Measurements from ENCODE around the gene ABCB10. TPM values are rescaled to one million over a fixed set of nuclear protein-coding genes. Genes with fewer than 3 reads are reported as not detected.

Gene ABCB10
- total RNA-seq, 1 experiment from 2014 or later: 20.0 TPM

- Histone ChIP-seq H3K27ac (ENCODE audit: low read depth, low read length, poor library complexity, severe bottlenecking) (no peak overlapping the region), H3K4me3 (ENCODE audit: low read depth, low read length, poor library complexity, severe bottlenecking) (no peak overlapping the region), H3K36me3 (ENCODE audit: insufficient read depth, low read length, poor library complexity, severe bottlenecking) (peaks cover 29% of the 10 kb centered on the region), H3K4me1 (ENCODE audit: insufficient read depth, low read length, poor library complexity, severe bottlenecking) (no peaks in the 10 kb centered on the region), H3K27me3 (replicated peaks; ENCODE audit: insufficient read depth, low read depth, low read length, poor library complexity) (no peaks in the 10 kb centered on the region), H3K9me3 (ENCODE audit: low read depth, low read length, poor library complexity, severe bottlenecking) (no peaks in the 10 kb centered on the region)
- no peak for DNase-seq (ENCODE audit: low spot score)
- ChIA-PET POLR2A (ENCODE audit: low non-redundant PET) (no interaction called here), CTCF (no interaction called here)
- TF ChIP-seq EZH2 (IDR thresholded peaks at IDR 0.05; ENCODE audit: borderline replicate concordance, low read depth, low read length, poor library complexity, severe bottlenecking): no peak
- TF ChIP-seq CTCF (conservative IDR thresholded peaks at IDR 0.05; ENCODE audit: low read depth, low read length): no peak
- BruUV-seq (replicated peaks): no TSS peak
- intact Hi-C loops (cut with micrococcal nuclease; ENCODE audit: unreplicated experiment): no loop called here
Observed at GRCh38 chr1:229474509-229474908, 84.0 kb downstream of the ABCB10 start.

- TF ChIP-seq EZH2 (IDR thresholded peaks at IDR 0.05; ENCODE audit: borderline replicate concordance, low read depth, low read length, poor library complexity, severe bottlenecking) (no peak), CTCF (conservative IDR thresholded peaks at IDR 0.05; ENCODE audit: low read depth, low read length) (no peak)
- ChIA-PET CTCF (no interaction called here), POLR2A (ENCODE audit: low non-redundant PET) (no interaction called here)
- Histone ChIP-seq H3K27ac (ENCODE audit: low read depth, low read length, poor library complexity, severe bottlenecking) (no peak overlapping the region), H3K27me3 (replicated peaks; ENCODE audit: insufficient read depth, low read depth, low read length, poor library complexity) (no peaks in the 10 kb centered on the region), H3K4me3 (ENCODE audit: low read depth, low read length, poor library complexity, severe bottlenecking) (no peak overlapping the region), H3K4me1 (ENCODE audit: insufficient read depth, low read length, poor library complexity, severe bottlenecking) (no peaks in the 10 kb centered on the region), H3K36me3 (ENCODE audit: insufficient read depth, low read length, poor library complexity, severe bottlenecking) (peaks cover 37% of the 10 kb centered on the region), H3K9me3 (ENCODE audit: low read depth, low read length, poor library complexity, severe bottlenecking) (no peaks in the 10 kb centered on the region)
- no TSS peak for BruUV-seq (replicated peaks)
- intact Hi-C loops (cut with micrococcal nuclease; ENCODE audit: unreplicated experiment): no loop called here
- DNase-seq (ENCODE audit: low spot score): no peak
Observed at GRCh38 chr1:229471175-229471574, 87.3 kb downstream of the ABCB10 start.

- intact Hi-C loops (cut with micrococcal nuclease; ENCODE audit: unreplicated experiment): no loop called here
- H3K27me3 ChIP-seq (replicated peaks; ENCODE audit: insufficient read depth, low read depth, low read length, poor library complexity): no peaks in the 10 kb centered on the region
- no peak overlapping the region for H3K4me3 ChIP-seq (ENCODE audit: low read depth, low read length, poor library complexity, severe bottlenecking)
- TF ChIP-seq EZH2 (IDR thresholded peaks at IDR 0.05; ENCODE audit: borderline replicate concordance, low read depth, low read length, poor library complexity, severe bottlenecking) (no peak), CTCF (conservative IDR thresholded peaks at IDR 0.05; ENCODE audit: low read depth, low read length) (no peak)
- no peaks in the 10 kb centered on the region for H3K4me1 ChIP-seq (ENCODE audit: insufficient read depth, low read length, poor library complexity, severe bottlenecking)
- CTCF ChIA-PET: no interaction called here
- no peak for DNase-seq (ENCODE audit: low spot score)
- no TSS peak for BruUV-seq (replicated peaks)
- no peaks in the 10 kb centered on the region for H3K9me3 ChIP-seq (ENCODE audit: low read depth, low read length, poor library complexity, severe bottlenecking)
- POLR2A ChIA-PET (ENCODE audit: low non-redundant PET): no interaction called here
- no peak overlapping the region for H3K27ac ChIP-seq (ENCODE audit: low read depth, low read length, poor library complexity, severe bottlenecking)
- peaks cover 35% of the 10 kb centered on the region for H3K36me3 ChIP-seq (ENCODE audit: insufficient read depth, low read length, poor library complexity, severe bottlenecking)
Observed at GRCh38 chr1:229470406-229471043, 88.0 kb downstream of the ABCB10 start.

Measured in A673 (cell line).